GM23338 (cell line): ENCODE results near the gene GPR39. TPM values are rescaled to one million over a fixed set of nuclear protein-coding genes. Genes with fewer than 3 reads are reported as not detected.

ENCODE experiments used
- ATAC-seq: fragments of 200-7000 bp; cut with Tn5 transposase; 3 replicates; pipeline ENCODE4 v1.9.1; 2020
- DNase-seq: peaks from one replicate; pipeline ENCODE4 v3.0.0-alpha.2; 2015; ENCODE audit warnings: low spot score
- H2AFZ ChIP-seq: fragments of 200-600 bp; sonication (generic); 2 replicates; pipeline ENCODE4 v1.8.0; 2016; ENCODE audit warnings: antibody characterized with exemption, mild to moderate bottlenecking, moderate library complexity
- H3F3A ChIP-seq: fragments of 200-600 bp; sonication (generic); replicated peaks from 2 replicates; pipeline ENCODE4 v1.8.0; 2017; ENCODE audit warnings: antibody characterized with exemption, mixed run types, low read depth
- H3K27ac ChIP-seq: fragments of 200-600 bp; sonication (generic); 2 replicates; pipeline ENCODE4 v1.6.1; 2016; ENCODE audit warnings: low read depth
- H3K27me3 ChIP-seq: fragments of 200-600 bp; sonication (generic); 2 replicates; pipeline ENCODE4 v1.8.0; 2016; ENCODE audit warnings: mild to moderate bottlenecking, mixed run types, moderate library complexity; ENCODE audit not compliant: insufficient read depth
- H3K36me3 ChIP-seq: fragments of 200-600 bp; sonication (generic); 2 replicates; pipeline ENCODE4 v1.8.0; 2016; ENCODE audit warnings: mild to moderate bottlenecking; ENCODE audit not compliant: insufficient read depth
- H3K4me1 ChIP-seq: fragments of 200-600 bp; sonication (generic); 2 replicates; pipeline ENCODE4 v1.8.0; 2016; ENCODE audit warnings: mild to moderate bottlenecking, moderate library complexity; ENCODE audit not compliant: insufficient read depth
- H3K4me2 ChIP-seq: fragments of 200-600 bp; sonication (generic); 2 replicates; pipeline ENCODE4 v1.7.1; 2017; ENCODE audit warnings: mixed run types
- H3K4me3 ChIP-seq: fragments of 200-600 bp; sonication (generic); 2 replicates; pipeline ENCODE4 v1.6.1; 2016; ENCODE audit warnings: mixed run types
- H3K79me2 ChIP-seq: fragments of 200-600 bp; sonication (generic); replicated peaks from 2 replicates; pipeline ENCODE4 v1.8.0; 2017; ENCODE audit warnings: mild to moderate bottlenecking; ENCODE audit not compliant: insufficient read depth
- H3K9me2 ChIP-seq: fragments of 200-600 bp; sonication (generic); 2 replicates; pipeline ENCODE4 v1.8.0; 2017; ENCODE audit not compliant: insufficient read depth
- H4K20me1 ChIP-seq: fragments of 200-600 bp; sonication (generic); replicated peaks from 2 replicates; pipeline ENCODE4 v1.8.0; 2017; ENCODE audit warnings: mild to moderate bottlenecking; ENCODE audit not compliant: insufficient read depth
- H3K27ac Mint-ChIP-seq: 2 replicates; pipeline ENCODE4 v1.8.0; 2020; ENCODE audit warnings: inconsistent platforms, mild to moderate bottlenecking, moderate library complexity, mixed read lengths
- H3K27me3 Mint-ChIP-seq: 3 replicates; pipeline ENCODE4 v1.8.0; 2022; ENCODE audit warnings: low read depth, mild to moderate bottlenecking, moderate library complexity, mixed read lengths, inconsistent platforms; ENCODE audit not compliant: insufficient read depth, poor library complexity
- H3K36me3 Mint-ChIP-seq: 3 replicates; pipeline ENCODE4 v1.8.0; 2021; ENCODE audit warnings: low read depth, mild to moderate bottlenecking, inconsistent platforms, moderate library complexity, mixed read lengths
- H3K4me1 Mint-ChIP-seq: 3 replicates; pipeline ENCODE4 v1.8.0; 2020; ENCODE audit warnings: mild to moderate bottlenecking, inconsistent platforms, mixed read lengths
- H3K4me3 Mint-ChIP-seq: 3 replicates; pipeline ENCODE4 v1.8.0; 2021; ENCODE audit warnings: moderate library complexity, mild to moderate bottlenecking, inconsistent platforms, mixed read lengths
- H3K9me3 Mint-ChIP-seq: 3 replicates; pipeline ENCODE4 v1.8.0; 2020; ENCODE audit warnings: moderate library complexity, mild to moderate bottlenecking, inconsistent platforms, mixed read lengths
- CREB1 ChIP-seq: fragments of 250-450 bp; sonication (Bioruptor Pico); IDR thresholded peaks from 2 replicates; pipeline ENCODE4 v1.5.0; 2020; ENCODE audit warnings: low read depth, mild to moderate bottlenecking, moderate library complexity
- CTCF ChIP-seq, 2 experiments: fragments of 200-600 bp in 1 of 2; sonication (generic) in 1 of 2; conservative IDR thresholded peaks; 2 replicates each; pipeline versions ENCODE4 v1.5.1 to v1.6.1; 2016 to 2017; ENCODE audit warnings: antibody characterized with exemption in 2 of 2, low read depth in 2 of 2, mild to moderate bottlenecking in 2 of 2, moderate library complexity in 1 of 2
- EZH2 ChIP-seq: fragments of 200-600 bp; sonication (generic); IDR thresholded peaks from one replicate; pipeline ENCODE4 v1.8.0; 2017; ENCODE audit warnings: antibody characterized with exemption, mild to moderate bottlenecking, low read depth; ENCODE audit not compliant: unreplicated experiment
- EZH2phosphoT487 ChIP-seq: fragments of 200-600 bp; sonication (generic); IDR thresholded peaks from one replicate; pipeline ENCODE4 v1.8.1; 2018; ENCODE audit warnings: antibody characterized with exemption; ENCODE audit not compliant: unreplicated experiment
- JUNB ChIP-seq: IDR thresholded peaks from one replicate; pipeline ENCODE4 v1.6.1; 2016; ENCODE audit warnings: antibody characterized with exemption; ENCODE audit not compliant: unreplicated experiment
- NANOG ChIP-seq: IDR thresholded peaks from 2 replicates; pipeline ENCODE4 v1.6.1; 2016; ENCODE audit warnings: antibody characterized with exemption, borderline replicate concordance
- POLR2AphosphoS5 ChIP-seq: IDR thresholded peaks from 2 replicates; pipeline ENCODE4 v1.6.1; 2016; ENCODE audit warnings: antibody characterized with exemption, low read depth
- REST ChIP-seq: IDR thresholded peaks from one replicate; pipeline ENCODE4 v1.6.1; 2018; ENCODE audit warnings: antibody characterized with exemption; ENCODE audit not compliant: unreplicated experiment
- STAT1 ChIP-seq: IDR thresholded peaks from one replicate; pipeline ENCODE4 v1.6.1; 2016; ENCODE audit warnings: antibody characterized with exemption; ENCODE audit not compliant: unreplicated experiment
- ZNF114 ChIP-seq: fragments of 250-450 bp; sonication (Bioruptor Pico); IDR thresholded peaks from 2 replicates; pipeline ENCODE4 v1.5.0; 2020; ENCODE audit warnings: mild to moderate bottlenecking, moderate library complexity
- ZNF462 ChIP-seq: fragments of 250-450 bp; sonication (Bioruptor Pico); IDR thresholded peaks from 2 replicates; pipeline ENCODE4 v1.5.0; 2020; ENCODE audit warnings: mild to moderate bottlenecking, moderate library complexity
- polyA plus RNA-seq: library from polyadenylated mRNA; unstranded; fragments of >200 nt; fragmentation: Nextera tagmentation; extraction: Ambion mirVana; gene quantifications from 2 replicates; pipeline ENCODE4 v1.2.1, GENCODE V29; 2016
- total RNA-seq: library from RNA; depleted of rRNA; stranded (reverse); fragments of >200 nt; shearing (Covaris generic); gene quantifications from 2 replicates; pipeline ENCODE4 v1.2.3, GENCODE V29; 2014

GPR39 gene
- total and polyA plus RNA-seq, 2 experiments from 2014 or later = 0.55 to 1.9 TPM

- H3F3A ChIP-seq = no peaks in the 10 kb centered on the region
- Mint-ChIP-seq H3K4me3 (no peak overlapping the region), H3K27ac (no peak overlapping the region), H3K4me1 (peaks cover 7% of the 10 kb centered on the region), H3K27me3 (peaks cover 14% of the 10 kb centered on the region), H3K9me3 (no peaks in the 10 kb centered on the region), H3K36me3 (no peaks in the 10 kb centered on the region)
- DNase-seq (no peak), ATAC-seq (no peak)
- peaks cover 9% of the 10 kb centered on the region for H3K4me1 ChIP-seq
- H3K4me3 ChIP-seq = no peak overlapping the region
- peaks cover 8% of the 10 kb centered on the region; the same call in 1 of the 2 replicates for H3K9me2 ChIP-seq
- no peaks in the 10 kb centered on the region for H3K36me3 ChIP-seq
- peaks cover 19% of the 10 kb centered on the region for H3K27me3 ChIP-seq
- no peak overlapping the region for H3K27ac ChIP-seq
- H3K79me2 ChIP-seq = no peaks in the 10 kb centered on the region
- no peak overlapping the region for H2AFZ ChIP-seq
- TF ChIP-seq JUNB (no peak), EZH2 (no peak)
- no peaks in the 10 kb centered on the region for H4K20me1 ChIP-seq
- no peak overlapping the region for H3K4me2 ChIP-seq
These were observed 246.1 kb downstream of the GPR39 start for GRCh38 chr2:132662732-132663131.

- Mint-ChIP-seq H3K27me3 (peaks cover 26% of the 10 kb centered on the region), H3K9me3 (no peaks in the 10 kb centered on the region), H3K4me1 (peaks cover 12% of the 10 kb centered on the region), H3K27ac (no peak overlapping the region), H3K4me3 (no peak overlapping the region), H3K36me3 (no peaks in the 10 kb centered on the region)
- Histone ChIP-seq H2AFZ (no peak overlapping the region), H3K4me2 (no peak overlapping the region), H3K27me3 (peaks cover 33% of the 10 kb centered on the region), H3K79me2 (no peaks in the 10 kb centered on the region), H3K4me3 (no peak overlapping the region), H4K20me1 (no peaks in the 10 kb centered on the region), H3F3A (no peaks in the 10 kb centered on the region), H3K27ac (no peak overlapping the region), H3K4me1 (peaks cover 16% of the 10 kb centered on the region), H3K9me2 (peaks cover 8% of the 10 kb centered on the region; the same call in 1 of the 2 replicates), H3K36me3 (no peaks in the 10 kb centered on the region)
- DNase-seq = no peak
- ATAC-seq = no peak
- TF ChIP-seq CREB1 (CRISPR knock-in tag) (no peak), EZH2phosphoT487 (no peak), REST (no peak), JUNB (no peak), CTCF (conservative IDR thresholded peaks at IDR 0.05; ENCODE audit: low read depth in 2 of 2) (no peak), ZNF462 (CRISPR knock-in tag) (no peak), POLR2AphosphoS5 (no peak), STAT1 (no peak), ZNF114 (CRISPR knock-in tag) (no peak), NANOG (no peak), EZH2 (no peak)
These were observed 247.5 kb downstream of the GPR39 start for GRCh38 chr2:132664096-132664495.
